HPDE6-E6E7 (cell line): ENCODE results near the gene NUP42.

ENCODE experiments used
- DNase-seq: peaks from one replicate; pipeline ENCODE4 v3.0.0; 2011; ENCODE audit warnings: missing footprints; ENCODE audit errors: extremely low spot score

The NUP42 gene

DNA sequence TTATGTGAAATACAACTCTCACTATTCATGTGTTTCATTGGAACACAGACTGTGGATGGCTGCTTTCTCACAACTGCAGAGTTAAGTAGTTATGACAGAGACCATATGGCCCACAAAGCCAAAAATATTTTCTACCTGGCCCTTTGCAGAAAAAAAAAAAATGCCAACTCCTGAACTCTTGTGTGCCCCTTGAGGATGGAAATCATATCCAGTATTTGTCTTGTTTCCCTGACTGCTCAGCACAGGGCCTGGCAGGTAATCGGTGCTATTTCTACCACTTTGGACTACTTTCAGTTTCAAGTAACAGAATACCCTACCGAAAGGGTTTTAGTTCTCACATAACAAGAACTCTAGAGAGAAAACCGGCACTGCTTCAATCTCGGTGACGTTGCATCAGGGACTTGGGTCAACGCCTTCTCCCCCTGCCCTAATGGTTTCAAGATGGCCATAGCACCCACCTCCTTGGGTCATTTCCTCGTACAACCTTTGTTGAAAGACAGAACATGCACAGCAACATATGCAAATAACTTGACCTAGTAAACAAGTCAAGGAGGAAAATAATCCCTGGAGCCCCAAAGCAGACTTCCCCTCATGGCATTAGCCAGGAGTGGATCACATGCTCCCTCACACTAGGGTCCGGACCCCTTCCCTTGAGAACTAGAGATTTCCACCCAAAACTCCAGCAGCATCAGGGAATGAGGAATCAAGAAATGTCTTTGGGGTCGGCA, 52.9 kb downstream of the NUP42 start:
- no peak for DNase-seq

DNA sequence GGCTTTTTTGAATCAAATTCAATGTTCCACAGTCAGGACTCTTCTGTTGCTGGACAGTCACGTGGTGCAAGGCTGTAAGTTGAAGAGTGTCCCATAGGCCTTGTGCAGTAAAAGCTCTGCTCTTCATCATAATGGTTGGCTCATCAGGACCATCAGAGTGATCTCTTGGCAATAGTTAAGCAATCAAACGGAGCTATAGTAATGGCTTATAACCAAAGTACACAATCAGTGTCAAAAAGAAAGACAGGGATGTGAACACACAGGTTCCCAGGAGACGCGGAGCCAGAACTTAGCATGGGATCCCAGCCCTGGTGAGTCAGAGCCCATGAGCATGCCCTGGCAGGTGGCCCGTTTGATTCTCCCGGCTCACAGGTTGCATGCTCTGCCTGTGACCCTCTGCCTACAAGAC, 54.0 kb downstream of the NUP42 start:
- peak; percentile 96 for DNase-seq

DNA sequence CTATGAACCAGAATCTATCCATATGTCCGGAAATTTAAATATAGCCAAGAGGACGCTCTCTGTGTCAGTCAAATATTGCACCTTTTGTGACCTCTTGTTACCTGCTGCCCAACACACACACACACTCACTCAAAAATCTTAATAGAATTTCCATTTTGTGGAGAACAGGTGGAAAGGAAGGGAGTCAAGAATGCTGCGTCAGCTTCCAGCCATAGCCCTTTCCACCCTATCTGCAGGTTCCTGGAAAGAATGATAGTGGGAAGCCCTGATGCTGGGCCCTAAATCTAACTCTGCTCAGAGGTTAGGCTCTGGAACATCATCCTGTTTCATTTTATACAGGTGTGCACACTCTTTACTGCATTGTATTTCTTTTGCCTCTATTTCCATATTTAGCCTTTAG, 55.2 kb downstream of the NUP42 start:
- DNase-seq = no peak

DNA sequence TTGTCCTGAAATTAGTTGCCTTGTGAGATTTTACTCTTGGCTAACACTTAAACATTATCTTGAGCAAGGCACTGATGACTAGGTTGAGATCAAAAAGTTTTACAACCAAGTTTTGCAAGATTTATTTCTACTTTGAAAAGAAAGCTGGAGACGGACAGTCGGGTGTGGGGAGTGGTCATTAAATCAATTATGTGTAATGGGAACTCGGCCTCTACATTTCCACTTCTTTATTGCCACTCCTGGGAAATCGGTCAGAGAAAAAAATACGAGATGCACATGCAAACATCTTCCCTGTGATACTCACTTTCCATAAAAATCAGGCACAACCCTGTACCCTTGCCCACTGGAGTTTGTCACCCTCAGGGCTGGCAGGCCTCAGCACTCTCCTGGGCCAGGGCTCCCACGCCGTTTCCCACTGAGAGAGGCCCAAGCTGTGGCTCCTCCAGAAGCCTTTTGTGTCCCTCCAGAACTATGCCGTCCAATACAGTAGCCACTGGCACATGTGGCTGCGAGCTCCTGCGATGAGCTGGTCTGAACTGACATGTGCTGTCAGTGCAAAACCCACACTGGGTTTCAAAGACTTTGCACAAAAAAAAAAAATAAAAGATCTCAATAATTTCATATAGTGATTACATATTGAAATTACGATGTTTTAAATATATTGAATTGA, 57.3 kb downstream of the NUP42 start:
- DNase-seq = no peak

DNA sequence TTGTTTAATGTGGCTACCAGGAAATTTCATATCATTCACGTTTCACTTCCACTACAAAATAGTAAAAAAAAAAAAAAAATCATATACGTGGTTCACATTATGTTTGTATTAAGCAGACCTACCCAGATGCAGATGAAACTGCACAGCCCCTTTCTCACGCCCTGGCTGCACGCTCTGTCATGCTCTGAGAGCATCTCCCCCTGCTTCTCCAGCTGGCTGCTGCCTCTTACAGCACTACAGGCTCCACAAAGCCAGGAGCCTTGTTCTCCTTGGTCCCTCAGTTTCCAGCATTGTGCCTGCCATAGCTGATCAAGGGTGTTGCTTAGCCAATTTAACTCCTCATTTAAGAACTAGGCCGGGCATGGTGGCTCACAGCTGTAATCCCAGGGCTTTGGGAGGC, 57.9 kb downstream of the NUP42 start:
- DNase-seq = no peak

DNA sequence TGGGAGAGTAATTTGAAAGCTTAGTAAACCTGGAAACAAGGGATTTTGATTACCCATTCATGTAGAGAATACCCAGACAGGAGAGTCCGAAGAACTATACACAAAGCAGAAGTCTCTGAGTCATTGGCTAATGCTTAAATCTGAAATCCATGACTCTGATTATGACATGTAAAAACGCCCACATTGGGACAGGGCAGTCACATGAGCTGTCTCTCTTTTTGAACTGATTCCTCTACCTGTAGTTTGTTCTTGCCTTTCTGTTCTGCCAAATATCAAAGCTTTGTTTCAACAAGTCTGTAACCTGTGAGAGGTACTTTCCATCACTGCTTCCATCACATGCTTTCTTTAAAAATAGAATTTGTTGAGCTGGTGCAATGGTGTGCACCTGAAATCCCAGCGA, 60.5 kb downstream of the NUP42 start:
- peak; percentile 44 for DNase-seq

DNA sequence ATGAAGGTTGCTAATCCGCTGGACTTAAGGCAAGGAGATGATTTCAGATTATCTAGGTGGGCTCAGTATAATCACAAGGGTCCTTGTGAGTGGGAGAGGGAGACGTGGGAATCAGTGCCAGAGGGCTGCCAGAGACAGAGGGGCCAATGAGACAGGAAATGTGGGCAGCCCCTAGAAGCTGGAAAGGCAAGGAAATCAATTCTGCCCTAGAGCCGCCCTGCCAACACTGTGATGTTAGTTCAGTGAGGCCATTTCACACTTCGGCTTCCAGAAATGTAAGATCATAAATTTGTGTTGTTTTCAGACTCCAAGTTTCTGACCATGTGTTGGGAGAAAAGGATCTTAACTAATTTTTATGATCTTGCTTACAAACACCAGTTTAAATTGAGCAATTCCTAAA, 61.1 kb downstream of the NUP42 start:
- DNase-seq = no peak

DNA sequence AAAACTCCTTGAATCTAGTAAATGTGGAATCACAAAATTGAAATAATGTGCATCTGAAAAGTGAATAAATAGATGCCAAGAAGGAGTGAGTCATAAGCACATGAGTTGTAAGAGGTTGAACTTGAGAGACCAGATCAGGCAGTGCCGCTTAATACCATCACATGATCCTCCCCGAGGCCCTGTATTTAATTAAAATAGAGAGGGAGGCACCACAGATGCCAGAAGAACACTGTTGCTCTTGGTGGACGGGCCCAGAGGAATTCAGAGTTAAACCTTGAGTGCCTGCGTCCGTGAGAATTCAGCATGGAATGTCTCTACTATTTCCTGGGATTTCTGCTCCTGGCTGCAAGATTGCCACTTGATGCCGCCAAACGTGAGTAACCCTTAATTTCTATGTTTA, 64.7 kb downstream of the NUP42 start, which contains the start of gene GPNMB:
Gene GPNMB (plus strand): TSS at position 221 of the 400 bp plus-strand sequence. CDS start 83 bp downstream, at position 304.
- peak; percentile 79 for DNase-seq

DNA sequence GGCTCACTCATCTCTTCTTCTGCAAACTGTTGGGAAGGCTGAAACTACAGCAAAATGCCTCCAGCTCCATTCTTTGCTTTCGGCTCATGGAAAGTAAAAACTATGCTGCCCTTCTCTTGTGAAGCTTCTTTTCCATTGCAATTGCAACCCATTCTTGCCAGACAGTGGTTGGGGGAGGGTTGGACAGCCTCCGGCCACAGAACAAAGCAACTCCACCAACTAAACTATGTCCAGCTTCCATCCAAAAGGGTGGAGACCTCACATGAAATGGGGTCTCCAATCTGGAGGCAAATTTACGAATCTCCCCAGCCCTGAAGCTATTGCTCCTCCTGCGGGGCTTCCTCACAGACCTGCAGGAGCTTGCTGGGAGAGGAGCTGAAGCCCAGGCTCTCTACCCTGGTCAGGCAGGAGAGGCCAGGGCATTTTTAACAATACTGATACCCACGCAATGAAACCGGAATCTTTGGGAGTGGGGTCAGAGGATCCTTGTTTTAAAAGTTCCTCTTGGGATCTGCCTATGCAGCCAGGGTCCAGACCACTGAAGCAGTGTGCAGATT, 65.3 kb downstream of the NUP42 start:
- DNase-seq = no peak

DNA sequence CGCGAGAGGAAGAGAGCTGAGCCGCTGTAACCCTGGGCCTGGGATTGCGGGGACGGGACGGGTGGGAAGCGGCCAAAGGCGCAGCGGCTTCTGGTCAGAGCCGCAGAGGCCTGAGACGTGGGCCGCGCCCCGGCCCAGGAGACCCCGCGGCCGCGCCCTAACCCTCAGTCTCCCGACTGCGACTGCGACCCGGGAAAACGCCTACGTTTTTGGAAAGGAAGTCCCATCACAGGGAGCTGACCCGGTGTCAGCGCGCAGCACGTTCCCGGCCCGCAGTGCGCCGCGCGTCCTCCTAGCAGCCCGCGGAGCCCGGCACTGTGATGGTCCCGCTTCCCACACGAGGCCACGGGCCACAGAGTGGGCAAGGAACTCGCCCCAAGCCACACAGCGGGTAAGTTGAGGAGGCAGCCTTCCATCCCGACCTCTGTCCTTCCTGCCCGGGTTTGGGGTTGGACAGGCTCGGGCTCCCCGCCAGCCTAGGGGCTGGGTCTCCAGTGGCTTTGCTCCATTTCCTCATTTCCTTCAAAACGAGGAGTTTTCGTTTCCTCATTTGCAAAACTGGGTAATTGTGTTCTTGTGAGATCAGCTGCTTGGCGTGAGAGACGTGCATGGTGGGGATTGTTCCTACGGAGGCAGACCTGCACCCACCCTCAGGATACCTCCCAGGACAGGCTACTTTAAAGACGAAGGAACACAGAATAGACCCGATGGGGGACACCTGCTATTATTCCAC, 65.9 kb downstream of the NUP42 start:
- DNase-seq = no peak

DNA sequence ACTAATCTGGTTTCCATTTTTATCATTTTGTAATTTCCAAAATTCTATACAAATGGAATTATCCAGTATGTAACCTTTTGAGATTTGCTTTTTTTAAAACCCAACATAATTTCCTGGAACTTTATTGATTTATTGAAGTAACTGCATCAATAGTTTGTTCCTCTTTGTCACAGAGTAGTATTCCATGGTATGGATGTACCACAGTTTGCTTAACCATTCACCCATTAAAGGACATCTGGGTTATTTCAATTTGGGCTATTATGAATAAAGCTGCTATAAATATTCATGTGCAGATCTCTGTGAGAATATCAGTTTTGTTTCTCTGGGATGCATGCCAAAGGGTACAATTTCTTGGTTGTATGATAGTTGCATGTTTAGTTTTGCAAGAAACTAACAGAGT, 67.6 kb downstream of the NUP42 start:
- DNase-seq = no peak
